IPS-18a (cell line): ENCODE measurements around the gene ATRIP.

Source experiments
- H3K27ac ChIP-seq: one replicate; pipeline ENCODE4 v1.5.1; 2013; ENCODE audit warnings: low read length
- H3K27me3 ChIP-seq: one replicate; pipeline ENCODE4 v1.6.1; 2013; ENCODE audit warnings: mild to moderate bottlenecking, low read length; ENCODE audit not compliant: control insufficient read depth, insufficient read depth
- H3K36me3 ChIP-seq: one replicate; pipeline ENCODE4 v1.6.1; 2013; ENCODE audit warnings: low read depth, low read length; ENCODE audit not compliant: control insufficient read depth
- H3K4me1 ChIP-seq: one replicate; pipeline ENCODE4 v1.6.1; 2013; ENCODE audit warnings: low read depth, low read length; ENCODE audit not compliant: control insufficient read depth
- H3K4me3 ChIP-seq: one replicate; pipeline ENCODE4 v1.5.1; 2013; ENCODE audit warnings: low read length
- H3K9ac ChIP-seq: one replicate; pipeline ENCODE4 v1.6.1; 2013; ENCODE audit warnings: mild to moderate bottlenecking, low read length, moderate library complexity
- H3K9me3 ChIP-seq: one replicate; pipeline ENCODE4 v1.6.1; 2013; ENCODE audit warnings: low read depth, low read length; ENCODE audit not compliant: control insufficient read depth

Gene ATRIP

DNA sequence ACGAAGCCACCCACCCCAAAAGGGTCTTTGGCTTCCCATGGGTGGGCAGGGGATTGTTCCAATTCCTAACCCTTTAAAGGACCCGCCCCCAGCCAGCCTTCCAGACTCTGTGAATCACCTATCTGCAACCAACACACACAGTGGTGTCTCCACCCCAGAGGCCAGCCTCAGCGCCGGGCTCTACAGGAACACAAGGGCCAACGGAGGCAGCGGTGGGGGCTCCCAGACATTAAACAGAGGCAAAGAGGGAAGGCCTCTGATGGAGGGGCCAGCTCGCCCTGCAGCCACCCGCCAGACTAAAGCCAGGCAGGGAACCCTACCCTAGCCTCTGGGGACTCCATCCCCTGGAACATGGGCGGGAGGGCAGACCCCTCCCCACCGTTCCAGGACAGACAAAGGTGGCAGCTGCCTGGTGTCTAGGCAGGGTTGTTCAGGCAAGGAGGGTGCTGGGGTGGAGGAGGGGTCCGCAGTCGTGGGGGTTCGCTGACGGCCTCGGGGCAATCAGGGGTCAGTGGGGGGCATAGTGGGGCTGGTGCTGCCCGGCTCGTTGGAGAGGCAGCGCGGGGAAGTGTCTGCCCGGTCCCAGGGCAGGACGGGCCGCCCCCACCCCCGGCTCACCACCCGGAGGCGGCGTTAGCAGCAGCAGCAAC, 57.0 kb downstream of the ATRIP start:
- Histone ChIP-seq H3K36me3 (peaks cover 5% of the 10 kb centered on the region), H3K4me3 (peak overlapping the region; percentile 68), H3K4me1 (peaks cover 20% of the 10 kb centered on the region), H3K27me3 (peaks cover 8% of the 10 kb centered on the region), H3K9me3 (no peaks in the 10 kb centered on the region), H3K9ac (peak overlapping the region; percentile 55), H3K27ac (no peak overlapping the region)

DNA sequence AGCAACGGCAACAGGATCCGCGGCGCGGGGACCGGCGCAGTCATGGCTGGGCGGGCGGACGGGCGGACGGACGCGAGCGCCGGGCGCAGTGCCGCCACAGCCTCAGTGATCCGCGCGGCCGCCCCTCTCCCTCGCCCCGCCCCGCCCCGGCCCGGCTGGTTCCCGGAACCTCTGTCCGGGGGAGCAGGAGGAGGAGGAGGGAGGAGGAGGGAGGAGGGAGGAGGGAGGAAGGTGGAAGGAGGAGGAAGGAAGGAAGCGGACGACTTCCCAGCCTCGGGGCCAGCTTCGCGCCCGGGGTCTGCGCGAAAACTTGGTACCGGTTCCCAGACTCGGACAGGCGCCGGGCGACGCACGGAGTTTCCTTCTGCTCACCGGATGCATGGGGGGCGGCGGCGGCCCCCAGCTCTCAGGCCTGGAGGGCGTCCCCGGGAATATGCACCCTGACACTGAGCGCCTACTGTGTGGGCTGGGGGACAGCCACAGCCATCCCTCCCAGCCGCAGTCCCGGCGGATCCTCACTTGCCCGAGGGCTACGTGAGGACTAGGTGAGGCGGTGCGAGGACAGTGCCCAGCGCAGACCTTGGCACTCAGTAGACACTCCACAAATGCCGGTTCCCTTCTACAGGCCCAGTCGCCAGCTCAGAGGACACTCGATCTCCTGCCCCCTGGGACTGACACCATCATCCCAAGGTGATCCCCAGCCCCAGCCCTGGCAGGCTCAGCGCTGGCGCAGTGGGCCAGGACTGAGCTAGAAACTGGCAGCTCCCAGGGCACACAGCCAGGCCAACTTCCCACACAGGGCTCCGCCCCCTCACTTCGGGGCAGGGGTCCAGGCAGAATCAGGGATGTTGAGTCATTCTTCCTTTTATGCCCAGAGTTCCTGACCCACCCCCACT, 57.8 kb downstream of the ATRIP start, which contains the start of gene SHISA5:
Gene SHISA5 (minus strand): TSS at position 124 of the 896 bp plus-strand sequence. CDS start 80 bp downstream, at position 44.
- Histone ChIP-seq H3K4me1 (peaks cover 20% of the 10 kb centered on the region), H3K27ac (no peak within 1 kb of the TSS), H3K27me3 (peaks cover 8% of the 10 kb centered on the region), H3K4me3 (peak within 1 kb of the TSS; percentile 68), H3K36me3 (peaks cover 5% of the 10 kb centered on the region), H3K9ac (peak within 1 kb of the TSS; percentile 55), H3K9me3 (no peaks in the 10 kb centered on the region)

- Histone ChIP-seq H3K27ac (no peak overlapping the region), H3K27me3 (peaks cover 8% of the 10 kb centered on the region), H3K36me3 (peaks cover 1% of the 10 kb centered on the region), H3K9ac (no peak overlapping the region), H3K4me1 (peaks cover 20% of the 10 kb centered on the region), H3K4me3 (no peak overlapping the region), H3K9me3 (no peaks in the 10 kb centered on the region)
These were observed 58.6 kb downstream of the ATRIP start for GRCh38 chr3:48505146-48505545.

- peaks cover 20% of the 10 kb centered on the region for H3K4me1 ChIP-seq
These were observed 59.5 kb downstream of the ATRIP start for GRCh38 chr3:48505968-48506504.

DNA sequence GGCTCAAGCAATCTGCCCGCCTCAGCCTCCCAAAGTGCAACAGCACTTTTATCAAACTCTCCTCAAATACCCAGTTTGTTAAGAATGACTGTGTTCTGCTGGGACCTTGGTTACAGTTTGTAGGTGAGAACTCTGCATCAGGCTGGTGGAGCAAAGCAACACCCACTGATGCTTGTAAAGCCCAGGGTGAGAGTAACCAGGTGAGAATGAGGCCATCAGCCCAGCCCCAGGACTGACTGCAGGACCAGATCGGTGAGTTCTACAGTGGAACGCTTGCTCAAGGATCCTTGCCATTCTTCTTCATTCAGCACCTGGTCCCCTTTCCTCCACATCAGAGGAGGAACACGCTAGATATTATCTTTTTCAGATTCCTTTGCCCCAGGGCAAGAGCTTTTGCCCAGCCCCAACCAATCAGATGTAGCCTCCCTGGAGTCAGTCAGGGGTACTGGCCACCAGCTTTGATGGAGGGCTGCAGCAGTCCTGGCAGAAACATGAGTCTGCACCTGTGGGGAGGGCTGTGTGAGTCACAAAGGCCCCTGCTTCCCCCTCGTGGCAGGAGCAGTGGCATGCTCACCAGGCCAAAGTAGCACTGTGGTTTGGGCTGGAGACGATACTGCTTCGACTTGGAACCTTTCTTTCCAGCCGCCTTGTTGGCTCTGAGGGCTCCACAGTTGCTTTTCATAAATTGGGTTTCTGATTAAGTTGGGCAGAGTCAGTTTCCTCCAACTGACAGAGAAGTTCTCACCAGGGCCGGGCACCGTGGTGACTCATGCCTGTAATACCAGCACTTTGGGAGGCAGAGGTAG, 60.9 kb downstream of the ATRIP start:
- H3K36me3 ChIP-seq, result no peaks in the 10 kb centered on the region
- no peaks in the 10 kb centered on the region for H3K9me3 ChIP-seq
- H3K9ac ChIP-seq, result no peak overlapping the region
- no peak overlapping the region for H3K27ac ChIP-seq
- peaks cover 20% of the 10 kb centered on the region for H3K4me1 ChIP-seq
- no peak overlapping the region for H3K4me3 ChIP-seq
- H3K27me3 ChIP-seq, result peaks cover 8% of the 10 kb centered on the region

More at GRCh38 chr3:48505968-48506504, 59.5 kb downstream of the ATRIP start:
- Histone ChIP-seq H3K27me3 (peaks cover 8% of the 10 kb centered on the region), H3K36me3 (no peaks in the 10 kb centered on the region), H3K27ac (no peak overlapping the region), H3K9me3 (no peaks in the 10 kb centered on the region), H3K9ac (no peak overlapping the region), H3K4me3 (no peak overlapping the region)

GRCh38 chr3:48511551-48511950, 65.0 kb downstream of the ATRIP start:
- no peaks in the 10 kb centered on the region for H3K27me3 ChIP-seq
- no peaks in the 10 kb centered on the region for H3K36me3 ChIP-seq
- H3K4me1 ChIP-seq, result peaks cover 4% of the 10 kb centered on the region
- no peaks in the 10 kb centered on the region for H3K9me3 ChIP-seq
- H3K4me3 ChIP-seq, result no peak overlapping the region
- no peak overlapping the region for H3K27ac ChIP-seq
- no peak overlapping the region for H3K9ac ChIP-seq

DNA sequence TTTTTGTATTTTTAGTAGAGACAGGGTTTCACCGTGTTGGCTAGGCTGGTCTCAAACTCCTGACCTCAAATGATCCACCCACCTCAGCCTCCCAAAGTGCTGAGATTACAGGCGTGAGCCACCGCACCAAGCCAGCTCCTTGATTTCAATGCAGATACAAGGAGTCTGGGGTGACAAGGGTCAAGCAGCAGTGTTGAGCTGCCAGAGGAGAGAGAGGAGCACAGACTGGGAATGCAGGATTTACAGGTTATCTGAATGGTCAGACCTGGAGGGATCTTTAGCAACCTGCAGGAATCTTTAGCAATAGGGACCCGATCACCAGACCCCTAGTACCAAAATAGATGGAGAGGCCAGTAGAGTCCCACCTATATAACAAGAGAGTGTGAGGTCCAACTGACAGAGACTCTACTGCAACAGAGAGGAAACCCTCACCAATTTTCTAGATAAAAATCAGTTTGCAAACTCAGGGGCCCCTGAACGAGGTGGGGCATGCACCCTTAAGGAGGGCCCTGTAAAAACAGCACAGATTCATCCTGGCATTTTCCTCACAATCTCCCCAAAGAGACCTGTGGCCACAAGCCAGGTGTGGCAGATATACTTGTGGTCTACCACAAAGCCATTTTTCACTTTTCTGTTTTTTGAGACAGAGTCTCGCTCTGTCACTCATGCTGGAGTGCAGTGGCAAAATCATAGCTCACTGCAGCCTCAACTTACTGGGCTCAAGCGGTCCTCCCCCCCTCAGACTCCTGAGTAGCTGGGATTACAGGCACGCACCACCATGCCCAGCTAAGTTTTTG, 68.1 kb downstream of the ATRIP start:
- no peaks in the 10 kb centered on the region for H3K4me1 ChIP-seq
- no peak overlapping the region for H3K4me3 ChIP-seq
- no peaks in the 10 kb centered on the region for H3K9me3 ChIP-seq
- no peak overlapping the region for H3K27ac ChIP-seq
- no peaks in the 10 kb centered on the region for H3K36me3 ChIP-seq
- H3K27me3 ChIP-seq, result no peaks in the 10 kb centered on the region
- no peak overlapping the region for H3K9ac ChIP-seq
